Cardiac muscle cell (in vitro differentiated cells and primary cell): Measurements from ENCODE around the gene ATP1B2. TPM values are rescaled to one million over a fixed set of nuclear protein-coding genes. Genes with fewer than 3 reads are reported as not detected.

Experiments used
- DNase-seq, 2 donors: peaks; one replicate each; pipeline versions ENCODE4 v3.0.0 to v3.0.0-alpha.2; 2010 to 2017; ENCODE audit warnings: low read depth in 1 of 2, low spot score in 1 of 2
- H3K27ac ChIP-seq: fragments of 200-600 bp; sonication (generic); 2 replicates; pipeline ENCODE4 v1.5.1; 2016
- H3K27me3 ChIP-seq: fragments of 200-600 bp; sonication (generic); 2 replicates; pipeline ENCODE4 v1.6.0; 2016; ENCODE audit warnings: control low read depth
- H3K36me3 ChIP-seq: fragments of 200-600 bp; sonication (generic); 2 replicates; pipeline ENCODE4 v1.5.1; 2016; ENCODE audit warnings: control low read depth
- H3K4me1 ChIP-seq: fragments of 200-600 bp; sonication (generic); 2 replicates; pipeline ENCODE4 v1.8.1; 2017; ENCODE audit warnings: low read depth, mild to moderate bottlenecking, mixed run types
- H3K4me3 ChIP-seq: fragments of 200-600 bp; sonication (generic); 2 replicates; pipeline ENCODE4 v1.5.1; 2016; ENCODE audit warnings: mild to moderate bottlenecking
- H3K9me3 ChIP-seq: fragments of 200-600 bp; sonication (generic); 2 replicates; pipeline ENCODE4 v1.5.1; 2017; ENCODE audit warnings: low read depth, mild to moderate bottlenecking, control low read depth
- polyA plus RNA-seq: library from polyadenylated mRNA; unstranded; fragments of >200 nt; fragmentation: Nextera tagmentation; extraction: Ambion mirVana; gene quantifications from 2 replicates; pipeline ENCODE4 v1.2.1, GENCODE V29; 2016
- total RNA-seq: library from RNA; depleted of rRNA; stranded (reverse); fragments of >200 nt; gene quantifications from 2 replicates; pipeline ENCODE4 v1.2.3, GENCODE V29; 2016
- TF ChIP-seq, protein P1 (sequence below): IDR thresholded peaks from 2 replicates; pipeline ENCODE4 v1.5.1; 2012; ENCODE audit warnings: low read depth, mild to moderate bottlenecking, low read length

The ATP1B2 gene
- total and polyA plus RNA-seq, 2 experiments from 2014 or later, result 34.6 to 157 TPM

DNA sequence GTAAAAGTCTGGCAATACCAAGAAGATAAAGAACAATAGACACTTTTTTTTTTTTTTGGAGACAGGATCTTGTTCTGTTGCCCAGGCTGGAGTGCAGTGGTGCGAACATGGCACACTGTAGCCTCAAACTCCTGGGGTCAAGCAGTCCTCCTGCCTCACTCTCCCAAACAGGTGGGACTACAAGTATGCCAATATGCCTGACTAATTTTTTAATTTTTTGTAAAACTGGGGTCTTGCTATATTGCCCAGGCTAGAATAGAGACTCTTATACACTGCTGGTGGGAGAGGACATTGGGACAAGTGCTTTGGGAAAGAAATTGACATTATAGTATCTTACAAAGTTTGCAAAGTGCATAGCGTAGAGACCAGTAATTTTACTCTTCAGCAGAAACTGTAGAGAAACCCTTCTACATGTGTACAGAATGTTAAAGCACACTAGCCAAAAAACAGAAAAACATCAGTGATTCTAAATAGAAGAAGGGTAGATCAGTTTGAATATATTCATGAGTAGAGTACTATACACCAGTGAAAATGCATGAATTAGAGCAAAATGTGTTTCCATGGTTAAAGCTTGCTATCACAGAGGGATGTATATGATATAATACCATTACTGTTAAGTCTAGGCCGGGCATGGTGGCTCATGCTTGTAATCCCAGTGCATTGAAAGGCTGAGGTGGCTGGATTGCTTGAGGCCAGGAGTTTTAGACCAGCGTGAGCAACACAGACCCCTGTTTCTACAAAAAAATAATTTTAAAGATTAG, 47.3 kb downstream of the ATP1B2 start:
- no peaks in the 10 kb centered on the region for H3K4me1 ChIP-seq
- TF ChIP-seq, protein P1, sequence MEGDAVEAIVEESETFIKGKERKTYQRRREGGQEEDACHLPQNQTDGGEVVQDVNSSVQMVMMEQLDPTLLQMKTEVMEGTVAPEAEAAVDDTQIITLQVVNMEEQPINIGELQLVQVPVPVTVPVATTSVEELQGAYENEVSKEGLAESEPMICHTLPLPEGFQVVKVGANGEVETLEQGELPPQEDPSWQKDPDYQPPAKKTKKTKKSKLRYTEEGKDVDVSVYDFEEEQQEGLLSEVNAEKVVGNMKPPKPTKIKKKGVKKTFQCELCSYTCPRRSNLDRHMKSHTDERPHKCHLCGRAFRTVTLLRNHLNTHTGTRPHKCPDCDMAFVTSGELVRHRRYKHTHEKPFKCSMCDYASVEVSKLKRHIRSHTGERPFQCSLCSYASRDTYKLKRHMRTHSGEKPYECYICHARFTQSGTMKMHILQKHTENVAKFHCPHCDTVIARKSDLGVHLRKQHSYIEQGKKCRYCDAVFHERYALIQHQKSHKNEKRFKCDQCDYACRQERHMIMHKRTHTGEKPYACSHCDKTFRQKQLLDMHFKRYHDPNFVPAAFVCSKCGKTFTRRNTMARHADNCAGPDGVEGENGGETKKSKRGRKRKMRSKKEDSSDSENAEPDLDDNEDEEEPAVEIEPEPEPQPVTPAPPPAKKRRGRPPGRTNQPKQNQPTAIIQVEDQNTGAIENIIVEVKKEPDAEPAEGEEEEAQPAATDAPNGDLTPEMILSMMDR, result no peak
- H3K27me3 ChIP-seq, result no peaks in the 10 kb centered on the region
- no peak overlapping the region for H3K4me3 ChIP-seq
- no peak overlapping the region for H3K27ac ChIP-seq
- H3K9me3 ChIP-seq, result no peaks in the 10 kb centered on the region
- peaks cover 4% of the 10 kb centered on the region for H3K36me3 ChIP-seq
- DNase-seq, result no peak

DNA sequence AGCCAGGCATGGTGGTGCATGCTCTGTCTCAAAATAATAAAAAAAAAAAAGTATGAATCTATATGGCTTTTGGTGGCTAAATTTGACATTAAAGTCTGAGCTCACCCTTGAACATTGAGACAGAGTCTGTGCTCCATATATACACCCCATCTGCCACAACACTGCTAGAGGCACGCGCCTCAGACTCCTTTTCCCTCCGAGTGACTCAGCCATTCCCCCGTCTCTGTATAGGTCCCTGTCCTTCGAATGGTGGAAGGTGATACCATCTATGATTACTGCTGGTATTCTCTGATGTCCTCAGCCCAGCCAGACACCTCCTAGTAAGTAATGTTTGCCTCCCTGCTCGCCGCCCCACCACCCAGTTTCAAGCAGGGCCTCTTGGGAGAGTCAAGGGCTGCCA, 49.8 kb downstream of the ATP1B2 start:
- Histone ChIP-seq H3K4me3 (no peak overlapping the region), H3K36me3 (peaks cover 4% of the 10 kb centered on the region), H3K4me1 (peaks cover 9% of the 10 kb centered on the region), H3K9me3 (no peaks in the 10 kb centered on the region), H3K27me3 (no peaks in the 10 kb centered on the region), H3K27ac (no peak overlapping the region)
- TF ChIP-seq, protein P1, result no peak
- no peak for DNase-seq

DNA sequence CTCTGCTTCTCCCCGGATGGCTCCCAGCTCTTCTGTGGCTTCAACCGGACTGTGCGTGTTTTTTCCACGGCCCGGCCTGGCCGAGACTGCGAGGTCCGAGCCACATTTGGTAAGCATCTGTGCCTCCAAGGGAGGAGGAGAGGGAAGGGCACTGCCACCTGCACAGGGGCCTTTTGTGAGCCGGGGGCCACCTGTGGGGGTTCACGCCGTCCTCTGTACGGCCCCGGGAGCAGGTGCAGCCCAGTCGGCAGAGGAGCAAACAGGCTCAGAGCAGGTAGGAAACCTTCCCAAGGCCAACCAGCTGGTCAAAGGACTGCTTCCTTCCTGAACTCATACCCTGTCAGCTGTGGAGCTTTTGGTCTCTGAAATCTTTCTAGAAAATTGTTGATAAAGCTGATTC, 51.0 kb downstream of the ATP1B2 start:
- no peaks in the 10 kb centered on the region for H3K9me3 ChIP-seq
- DNase-seq, result no peak
- H3K27me3 ChIP-seq, result no peaks in the 10 kb centered on the region
- H3K27ac ChIP-seq, result no peak overlapping the region
- H3K36me3 ChIP-seq, result peaks cover 4% of the 10 kb centered on the region
- no peak overlapping the region for H3K4me3 ChIP-seq
- peaks cover 16% of the 10 kb centered on the region for H3K4me1 ChIP-seq
- TF ChIP-seq, protein P1, result no peak

DNA sequence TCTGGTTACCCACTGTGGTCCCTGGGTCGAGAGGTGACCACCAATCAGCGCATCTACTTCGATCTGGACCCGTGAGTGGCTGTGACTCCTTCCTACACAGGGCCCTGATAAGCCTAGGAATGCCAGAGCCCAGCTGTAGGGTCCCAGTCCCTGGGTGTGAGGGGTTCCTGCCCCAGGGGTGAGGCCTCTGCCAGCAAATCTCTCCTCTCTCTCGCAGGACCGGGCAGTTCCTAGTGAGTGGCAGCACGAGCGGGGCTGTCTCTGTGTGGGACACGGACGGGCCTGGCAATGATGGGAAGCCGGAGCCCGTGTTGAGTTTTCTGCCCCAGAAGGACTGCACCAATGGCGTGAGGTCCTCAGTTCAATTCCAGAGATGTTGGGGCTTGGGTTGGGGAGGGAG, 52.0 kb downstream of the ATP1B2 start:
- TF ChIP-seq, protein P1, result no peak
- Histone ChIP-seq H3K4me1 (peaks cover 20% of the 10 kb centered on the region), H3K9me3 (no peaks in the 10 kb centered on the region), H3K27me3 (no peaks in the 10 kb centered on the region), H3K4me3 (no peak overlapping the region), H3K27ac (no peak overlapping the region), H3K36me3 (peaks cover 4% of the 10 kb centered on the region)
- no peak for DNase-seq

DNA sequence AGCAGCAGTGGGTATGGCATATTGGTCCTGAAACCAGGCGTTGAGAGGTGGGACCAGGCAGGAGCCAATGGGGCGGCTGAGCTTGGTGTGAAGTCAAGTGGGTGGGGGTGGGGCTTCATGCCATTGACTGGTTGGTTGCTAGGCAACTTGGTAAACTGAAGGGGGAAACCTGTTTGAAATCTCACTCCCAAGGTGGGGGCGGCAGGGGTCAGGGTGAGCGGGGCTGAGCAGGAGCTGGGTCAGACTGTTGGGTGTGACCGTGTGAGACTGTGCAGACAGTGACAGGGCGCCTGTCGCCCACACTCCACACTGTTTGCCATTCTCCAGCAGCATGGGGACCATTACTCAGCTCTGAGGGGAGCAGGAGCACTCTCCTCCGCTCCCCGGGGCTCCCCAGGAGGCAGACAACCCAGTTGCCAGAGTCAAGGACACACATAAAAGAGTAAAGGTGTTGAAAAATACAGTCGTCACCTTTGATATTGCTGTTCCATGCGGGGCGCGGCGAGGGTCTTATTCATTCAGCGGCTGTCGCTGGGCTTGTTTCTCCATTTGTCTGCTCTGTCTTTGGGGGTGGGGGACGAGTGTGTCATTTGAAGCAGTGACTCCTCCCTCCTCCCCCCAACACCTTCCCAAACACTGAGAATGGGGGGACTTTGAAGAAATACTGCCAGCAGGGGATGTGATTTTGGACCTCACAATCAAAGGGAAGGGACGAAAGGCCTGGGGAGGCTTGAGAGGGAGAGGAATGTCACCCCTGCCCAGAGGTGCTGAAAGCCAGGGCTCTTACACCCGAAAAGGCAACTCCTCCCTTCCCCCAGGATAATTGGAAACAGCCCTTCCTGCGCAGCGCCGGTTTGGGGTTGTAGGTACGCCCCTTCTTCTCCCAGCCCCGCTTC, 53.1 kb downstream of the ATP1B2 start:
- Histone ChIP-seq H3K4me3 (peak overlapping the region; percentile 85), H3K27me3 (no peaks in the 10 kb centered on the region), H3K9me3 (no peaks in the 10 kb centered on the region), H3K4me1 (peaks cover 20% of the 10 kb centered on the region), H3K27ac (peak overlapping the region; percentile 70), H3K36me3 (peaks cover 4% of the 10 kb centered on the region)
- peak; percentile 73 to 94 for DNase-seq
- TF ChIP-seq, protein P1, result no peak
